Endothelial cell of umbilical vein (primary cell): Measurements from ENCODE around the gene ZBTB37. TPM values are rescaled to one million over a fixed set of nuclear protein-coding genes. Genes with fewer than 3 reads are reported as not detected.

Experiments
- BruUV-seq: library from RNA; stranded (reverse); fragments of 400-500 nt; replicated peaks from 2 replicates; lab custom pipeline; 2021; lab: Mats Ljungman, UMichigan
- CTCF ChIA-PET: fragments of 300-600, 350-600 bp; sonication (Branson Sonifier 250); formaldehyde crosslinking; loops from one replicate; lab custom pipeline; 2021; ENCODE audit warnings: antibody characterized with exemption, inconsistent platforms; lab: Charles Lee
- POLR2A ChIA-PET: fragments of 300-600, 350-600 bp; sonication (Branson Sonifier 250); formaldehyde crosslinking; loops from one replicate; lab custom pipeline; 2021; ENCODE audit warnings: antibody characterized with exemption, inconsistent platforms; lab: Charles Lee
- DNase-seq: peaks from one replicate; pipeline ENCODE4 v3.0.0-alpha.2; 2011; ENCODE audit warnings: low read depth, low spot score
- FAIRE-seq: peaks from 2 replicates; lab custom pipeline; 2011; peaks lifted over from hg19 to GRCh38; lab: Jason Lieb, UNC
- H2AFZ ChIP-seq: 2 replicates; pipeline ENCODE4 v1.6.0; 2012; ENCODE audit warnings: low read depth, low read length, control low read depth, inconsistent platforms
- H3K27ac ChIP-seq: 2 replicates; pipeline ENCODE4 v1.5.1; 2011; ENCODE audit warnings: low read depth, mild to moderate bottlenecking, control low read depth, low read length, moderate library complexity; ENCODE audit not compliant: insufficient read depth
- H3K27me3 ChIP-seq, 2 experiments: 2 replicates each; pipeline versions ENCODE4 v1.6.0 to v1.6.1; 2011; ENCODE audit warnings: low read length in 2 of 2, mixed read lengths in 1 of 2; ENCODE audit not compliant: control insufficient read depth in 2 of 2, insufficient read depth in 2 of 2
- H3K36me3 ChIP-seq, 2 experiments: 2 replicates in 1 of 2; 3 replicates in 1 of 2; pipeline ENCODE4 v1.5.1; 2011; ENCODE audit warnings: low read length in 2 of 2, mild to moderate bottlenecking in 1 of 2, moderate library complexity in 1 of 2; ENCODE audit not compliant: control insufficient read depth in 2 of 2, insufficient read depth in 2 of 2; ENCODE audit errors: extremely low read depth in 1 of 2
- H3K4me1 ChIP-seq: 3 replicates; pipeline ENCODE4 v1.5.1; 2011; ENCODE audit warnings: mild to moderate bottlenecking, low read length; ENCODE audit not compliant: control insufficient read depth, insufficient read depth; ENCODE audit errors: extremely low read depth
- H3K4me2 ChIP-seq: 2 replicates; pipeline ENCODE4 v1.6.1; 2011; ENCODE audit warnings: low read length, control low read depth, mixed read lengths; ENCODE audit not compliant: insufficient read depth
- H3K4me3 ChIP-seq, 3 experiments: fragments of 200-600 bp in 1 of 3; sonication (generic), shearing (Covaris generic) in 1 of 3; replicated peaks in 1 of 3; 2 replicates each; pipeline ENCODE4 v1.5.1; 2011 to 2016; ENCODE audit warnings: control low read depth in 3 of 3, low read length in 3 of 3, mild to moderate bottlenecking in 2 of 3, inconsistent platforms in 1 of 3, low read depth in 1 of 3, moderate library complexity in 1 of 3; ENCODE audit not compliant: insufficient read depth in 1 of 3
- H3K79me2 ChIP-seq: 2 replicates; pipeline ENCODE4 v1.6.0; 2012; ENCODE audit warnings: low read length, inconsistent platforms; ENCODE audit not compliant: control insufficient read depth, insufficient read depth
- H3K9ac ChIP-seq: replicated peaks from 2 replicates; pipeline ENCODE3; 2011; ENCODE audit warnings: low read length, control low read depth; ENCODE audit not compliant: insufficient read depth; ENCODE audit errors: extremely low read depth
- H3K9me1 ChIP-seq: replicated peaks from 3 replicates; pipeline ENCODE4 v1.6.0; 2011; ENCODE audit warnings: mild to moderate bottlenecking, low read length; ENCODE audit not compliant: control insufficient read depth, insufficient read depth; ENCODE audit errors: extremely low read depth
- H3K9me3 ChIP-seq: replicated peaks from 2 replicates; pipeline ENCODE4 v1.5.1; 2012; ENCODE audit warnings: low read length, inconsistent platforms; ENCODE audit not compliant: control insufficient read depth, insufficient read depth
- H4K20me1 ChIP-seq: replicated peaks from 2 replicates; pipeline ENCODE3; 2011; ENCODE audit warnings: mild to moderate bottlenecking, low read length; ENCODE audit not compliant: control insufficient read depth, insufficient read depth; ENCODE audit errors: extremely low read depth
- GATA2 ChIP-seq: IDR thresholded peaks from 2 replicates; pipeline ENCODE4 v1.7.0; 2011; ENCODE audit warnings: low read depth, mild to moderate bottlenecking, moderate library complexity, mixed read lengths, low read length; ENCODE audit not compliant: insufficient read length, insufficient read depth
- MYC ChIP-seq: IDR thresholded peaks from one replicate; pipeline ENCODE4 v1.6.1; 2011; ENCODE audit warnings: mild to moderate bottlenecking, low read depth, low read length
- POLR2A ChIP-seq: IDR thresholded peaks from 2 replicates; pipeline ENCODE4 v1.6.1; 2012; ENCODE audit warnings: low read depth, mild to moderate bottlenecking, control low read depth, low read length
- POLR2AphosphoS5 ChIP-seq: IDR thresholded peaks from 2 replicates; pipeline ENCODE4 v1.6.1; 2012; ENCODE audit warnings: low read depth, mild to moderate bottlenecking, control low read depth, low read length, moderate library complexity; ENCODE audit not compliant: insufficient read depth
- dilution Hi-C: fragments of 300-500 bp; cut with MboI; formaldehyde crosslinking; loops from one replicate; pipeline ENCODE4 v1.15.0; 2019; ENCODE audit warnings: low sequenced_read_pairs; ENCODE audit not compliant: extremely low pct_ligation_motif_present
- intact Hi-C: fragments of 100-400 bp; cut with micrococcal nuclease; formaldehyde crosslinking; loops from one replicate; pipeline ENCODE4 v1.10.0; 2022
- polyA plus RNA-seq, 4 experiments: library from polyadenylated mRNA; depleted of rRNA in 3 of 4; stranded (reverse) in 3 of 4; unstranded in 1 of 4; fragments of >200 nt; gene quantifications; 2 replicates each; pipeline versions ENCODE4 v1.2.1 to v1.2.3, GENCODE V29; 2011 to 2012; ENCODE audit warnings: missing spikeins in 1 of 4
- total RNA-seq: library from RNA; stranded (reverse); gene quantifications from 2 replicates; pipeline ENCODE4 v1.2.3, GENCODE V29; 2021
- TF ChIP-seq, protein P1 (sequence below): IDR thresholded peaks from 2 replicates; pipeline ENCODE4 v1.6.1; 2011; ENCODE audit not compliant: insufficient read depth, insufficient read length
- TF ChIP-seq, protein P2 (sequence below), 2 donors: IDR thresholded peaks; 1 replicate in 1 of 2; 2 replicates in 1 of 2; pipeline ENCODE4 v1.5.1; 2011; ENCODE audit warnings: low read length in 2 of 2, mild to moderate bottlenecking in 2 of 2, moderate library complexity in 2 of 2, control low read depth in 1 of 2, inconsistent platforms in 1 of 2, low read depth in 1 of 2; ENCODE audit not compliant: insufficient read depth in 1 of 2; ENCODE audit errors: extremely low read depth in 1 of 2

The ZBTB37 gene
- total and polyA plus RNA-seq, 2 donors (not counting 3 experiments of a cell fraction or from before 2014, with no cell fraction given) = 0.94 to 5.9 TPM

DNA sequence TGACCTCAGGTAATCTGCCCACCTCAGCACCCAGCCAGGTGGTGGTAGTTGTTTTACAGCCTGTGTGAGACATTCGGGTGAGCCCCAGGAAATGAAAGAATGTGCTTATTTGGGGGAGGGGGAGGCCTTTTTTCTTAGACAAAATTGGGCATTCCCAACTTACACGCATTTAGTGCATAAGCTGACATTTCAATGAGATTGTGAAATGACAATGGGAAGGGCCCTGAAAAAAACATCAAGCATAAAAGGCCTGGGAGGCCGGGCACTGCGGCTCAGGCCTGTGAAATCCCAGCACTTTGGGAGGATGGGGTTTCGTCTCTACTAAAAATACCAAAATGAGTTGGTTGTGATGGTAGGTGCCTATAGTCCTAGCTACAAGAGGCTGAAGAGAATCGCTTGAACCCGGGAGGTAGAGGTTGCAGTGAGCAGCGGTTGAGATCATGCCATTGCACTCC lies 5.4 kb upstream of the ZBTB37 start:
- ChIA-PET POLR2A (interaction anchor here (0.5 kb wide), 1 partner anchor 89 kb away, joined by 3 read pairs; no protein-coding TSS in a partner anchor), CTCF (interaction anchor here (1.0 kb wide), 1 partner anchor 433 kb away, joined by 3 read pairs; no protein-coding TSS in a partner anchor)
- H3K79me2 ChIP-seq = peaks cover 37% of the 10 kb centered on the region
- no peak for TF ChIP-seq POLR2A
- TF ChIP-seq POLR2AphosphoS5 = peak; percentile 17
- TF ChIP-seq GATA2 = no peak
- FAIRE-seq (no peak), DNase-seq (no peak)
- dilution Hi-C loops (no loop called here), intact Hi-C loops (no loop called here)
- no peak overlapping the region for H2AFZ ChIP-seq
- H3K9me3 ChIP-seq = no peaks in the 10 kb centered on the region
- no peak overlapping the region for H3K4me2 ChIP-seq
- H3K4me1 ChIP-seq = peaks cover 19% of the 10 kb centered on the region
- H3K9me1 ChIP-seq = no peaks in the 10 kb centered on the region
- peaks cover 18 to 40% of the 10 kb centered on the region in 2 experiments for H3K36me3 ChIP-seq
- no peaks in the 10 kb centered on the region for H3K27me3 ChIP-seq
- peaks cover 8% of the 10 kb centered on the region for H4K20me1 ChIP-seq
- H3K27ac ChIP-seq = no peak overlapping the region
- no peak overlapping the region for H3K9ac ChIP-seq
- BruUV-seq = no TSS peak
- no peak overlapping the region for H3K4me3 ChIP-seq

DNA sequence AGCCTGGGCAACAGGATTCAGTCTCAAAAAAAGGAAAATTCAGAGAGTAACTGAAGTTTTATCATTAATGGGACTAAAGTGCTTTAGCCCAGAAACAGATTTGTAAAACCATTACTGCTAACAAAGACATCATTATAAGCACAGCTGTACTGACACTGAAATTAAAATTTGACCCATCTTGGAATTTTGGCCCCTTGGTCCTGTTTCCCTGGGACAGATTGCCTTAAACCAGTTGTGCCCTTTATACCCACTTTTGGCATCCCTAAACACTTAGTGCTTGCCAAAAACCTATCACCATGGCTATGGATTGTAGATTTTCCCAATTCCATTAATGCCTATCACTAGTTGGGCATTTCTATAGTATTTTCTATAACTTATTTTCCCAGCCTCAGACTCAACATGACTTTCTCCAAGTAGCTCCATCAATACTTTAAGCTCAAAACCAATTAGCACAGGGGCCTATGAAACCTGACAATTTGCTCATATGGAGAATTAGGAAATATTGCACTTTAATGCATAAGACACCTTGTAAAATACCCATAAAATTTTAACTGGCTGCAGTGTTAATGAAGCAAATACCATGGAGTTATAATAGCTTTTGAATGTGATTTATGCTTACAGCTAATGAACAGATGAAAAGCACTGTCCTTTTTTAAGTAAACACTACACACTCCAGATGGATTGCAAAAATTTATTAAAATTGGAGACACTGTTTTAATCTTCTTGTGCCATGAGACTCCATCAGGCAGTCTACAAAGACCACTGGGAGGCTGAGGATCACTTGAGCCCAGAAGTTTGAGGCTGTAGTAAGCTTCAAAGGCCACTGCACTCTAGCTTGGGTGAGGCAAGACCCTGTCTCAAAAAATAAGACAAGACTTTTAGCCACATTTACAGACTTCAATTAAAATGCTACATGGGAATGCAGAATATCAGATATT lies 4.7 kb upstream of the ZBTB37 start:
- H2AFZ ChIP-seq = no peak overlapping the region
- dilution Hi-C loops = no loop called here
- POLR2A ChIA-PET = interaction anchor here (1.4 to 1.6 kb wide), 2 partner anchors 12 to 159 kb away, joined by 4 read pairs; partner anchors contain the start of gene RC3H1

More for the DNA sequence above, 4.7 kb upstream of the ZBTB37 start:
- Histone ChIP-seq H3K9me1 (no peaks in the 10 kb centered on the region), H3K9ac (no peak overlapping the region), H3K27ac (peak overlapping the region; percentile 10), H3K4me2 (peak overlapping the region; percentile 95), H4K20me1 (peaks cover 8% of the 10 kb centered on the region), H3K4me1 (peaks cover 19% of the 10 kb centered on the region), H3K9me3 (no peaks in the 10 kb centered on the region), H3K27me3 (no peaks in the 10 kb centered on the region), H3K36me3 (peaks cover 18 to 40% of the 10 kb centered on the region in 2 experiments), H3K4me3 (no peak overlapping the region), H3K79me2 (peaks cover 37% of the 10 kb centered on the region)
- no peak for DNase-seq
- CTCF ChIA-PET = interaction anchor here (1.0 kb wide), 1 partner anchor 434 kb away, joined by 3 read pairs; no protein-coding TSS in a partner anchor
- BruUV-seq = no TSS peak
- intact Hi-C loops = no loop called here
- TF ChIP-seq, protein P1, sequence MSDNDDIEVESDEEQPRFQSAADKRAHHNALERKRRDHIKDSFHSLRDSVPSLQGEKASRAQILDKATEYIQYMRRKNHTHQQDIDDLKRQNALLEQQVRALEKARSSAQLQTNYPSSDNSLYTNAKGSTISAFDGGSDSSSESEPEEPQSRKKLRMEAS = no peak
- TF ChIP-seq POLR2A = peak; percentile 83
- TF ChIP-seq MYC = no peak
- TF ChIP-seq, protein P2, sequence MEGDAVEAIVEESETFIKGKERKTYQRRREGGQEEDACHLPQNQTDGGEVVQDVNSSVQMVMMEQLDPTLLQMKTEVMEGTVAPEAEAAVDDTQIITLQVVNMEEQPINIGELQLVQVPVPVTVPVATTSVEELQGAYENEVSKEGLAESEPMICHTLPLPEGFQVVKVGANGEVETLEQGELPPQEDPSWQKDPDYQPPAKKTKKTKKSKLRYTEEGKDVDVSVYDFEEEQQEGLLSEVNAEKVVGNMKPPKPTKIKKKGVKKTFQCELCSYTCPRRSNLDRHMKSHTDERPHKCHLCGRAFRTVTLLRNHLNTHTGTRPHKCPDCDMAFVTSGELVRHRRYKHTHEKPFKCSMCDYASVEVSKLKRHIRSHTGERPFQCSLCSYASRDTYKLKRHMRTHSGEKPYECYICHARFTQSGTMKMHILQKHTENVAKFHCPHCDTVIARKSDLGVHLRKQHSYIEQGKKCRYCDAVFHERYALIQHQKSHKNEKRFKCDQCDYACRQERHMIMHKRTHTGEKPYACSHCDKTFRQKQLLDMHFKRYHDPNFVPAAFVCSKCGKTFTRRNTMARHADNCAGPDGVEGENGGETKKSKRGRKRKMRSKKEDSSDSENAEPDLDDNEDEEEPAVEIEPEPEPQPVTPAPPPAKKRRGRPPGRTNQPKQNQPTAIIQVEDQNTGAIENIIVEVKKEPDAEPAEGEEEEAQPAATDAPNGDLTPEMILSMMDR (IDR thresholded peaks at IDR 0.05; ENCODE audit: extremely low read depth in 1 of 2, insufficient read depth in 1 of 2, low read depth in 1 of 2, low read length in 2 of 2) = no peak
- no peak for FAIRE-seq
